Upper lobe of left lung (tissue), 6 donors: Measurements from ENCODE around the gene PAK2. TPM values are rescaled to one million over a fixed set of nuclear protein-coding genes. Genes with fewer than 3 reads are reported as not detected.

Experiments
- ATAC-seq, 2 donors: fragments of 200-7000 bp; cut with Tn5 transposase; one replicate each; pipeline ENCODE4 v1.9.1; 2022; ENCODE audit warnings: mild to moderate bottlenecking in 2 of 2, moderate library complexity in 2 of 2; ENCODE audit not compliant: low FRiP score in 2 of 2
- DNase-seq, 2 donors: peaks; one replicate each; pipeline ENCODE4 v3.0.0-alpha.2; 2019 to 2020
- H3K27ac ChIP-seq, 4 donors: fragments of 200-600 bp; sonication (generic); one replicate each; pipeline ENCODE4 v1.5.1; 2016 to 2019
- H3K27me3 ChIP-seq, 4 donors: fragments of 200-600 bp; sonication (generic); one replicate each; pipeline ENCODE4 v1.5.1; 2017 to 2019
- H3K36me3 ChIP-seq, 4 donors: fragments of 200-600 bp; sonication (generic); one replicate each; pipeline ENCODE4 v1.5.1; 2016 to 2019
- H3K4me1 ChIP-seq, 4 donors: fragments of 200-600 bp; sonication (generic); one replicate each; pipeline ENCODE4 v1.5.1; 2018 to 2019
- H3K4me3 ChIP-seq, 4 donors: fragments of 200-600 bp; sonication (generic); one replicate each; pipeline ENCODE4 v1.5.1; 2017 to 2019; ENCODE audit warnings: mild to moderate bottlenecking in 2 of 4, moderate library complexity in 1 of 4
- H3K9me3 ChIP-seq, 4 donors: fragments of 200-600 bp; sonication (generic); one replicate each; pipeline ENCODE4 v1.5.1; 2018 to 2019
- EP300 ChIP-seq, 4 donors: sonication (generic); formaldehyde crosslinking; IDR thresholded peaks; one replicate each; pipeline ENCODE4 v1.5.1; 2017; ENCODE audit warnings: antibody characterized with exemption in 4 of 4, control low read depth in 2 of 4
- POLR2A ChIP-seq, 4 donors: fragments of 450-650 bp; IDR thresholded peaks; one replicate each; pipeline ENCODE4 v1.5.1; 2016 to 2017; ENCODE audit warnings: antibody characterized with exemption in 4 of 4, mild to moderate bottlenecking in 2 of 4
- POLR2AphosphoS5 ChIP-seq, 2 donors: sonication (generic); formaldehyde crosslinking; IDR thresholded peaks; one replicate each; pipeline ENCODE4 v1.5.1; 2017; ENCODE audit warnings: antibody characterized with exemption in 2 of 2
- WGBS, 2 donors: methylation state at CpG; one replicate each; pipeline ENCODE4 v1.1.5; 2017 to 2018; 5-methylcytosine and 5-hydroxymethylcytosine counted together
- total RNA-seq, 6 donors: library from RNA; depleted of rRNA in 4 of 6; stranded (reverse); fragments of >200 nt in 4 of 6; gene quantifications; one replicate each; pipeline versions ENCODE4 v1.1.0 to v1.2.1, GENCODE V29; 2016 to 2021
- TF ChIP-seq, protein P1 (sequence below), 6 experiments: fragments of 450-650 bp in 4 of 6; fragments of 200-600 bp in 2 of 6; sonication (generic) in 2 of 6; IDR thresholded peaks; one replicate each; pipeline ENCODE4 v1.5.1; 2016 to 2019; ENCODE audit warnings: antibody characterized with exemption in 6 of 6
- donor health status: DM: no; HTN: no; CAD: no; lungs with moderate emphysema.
- donor health status: DM: no; HTN: yes; CAD: no; lungs with severe emphysema.

Gene PAK2
- total RNA-seq, 6 donors from 2014 or later, result 24.7 to 82.2 (median 60.1) TPM

DNA sequence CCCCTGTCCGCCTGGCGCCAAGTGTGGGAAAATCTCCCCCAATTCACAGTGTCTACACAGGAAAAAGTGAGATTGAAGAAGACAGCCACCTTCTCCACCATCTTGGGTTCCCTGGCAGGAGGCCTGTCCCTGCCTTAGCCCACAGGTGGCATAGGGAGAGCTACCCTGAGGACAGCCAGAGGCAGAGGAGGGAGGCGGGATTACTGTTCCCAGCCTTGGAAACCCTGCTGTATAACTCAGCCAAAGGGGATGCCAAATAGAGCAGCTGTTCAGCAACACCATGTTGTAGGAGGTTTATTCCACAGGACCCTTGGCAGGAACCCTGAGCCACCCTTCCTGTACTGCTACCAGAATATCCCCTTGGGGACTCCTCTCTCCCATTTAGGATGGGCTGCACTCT, 54.8 kb downstream of the PAK2 start:
- Histone ChIP-seq H3K9me3 (no peaks in the 10 kb centered on the region), H3K36me3 (peaks cover 0 to 6% (median 2%) of the 10 kb centered on the region in 4 donors), H3K27me3 (no peaks in the 10 kb centered on the region), H3K27ac (no peak overlapping the region), H3K4me1 (peaks cover 0 to 16% (median 5%) of the 10 kb centered on the region in 4 donors), H3K4me3 (no peak overlapping the region)
- TF ChIP-seq EP300 (IDR thresholded peaks at IDR 0.05) (no peak), POLR2A (IDR thresholded peaks at IDR 0.05) (no peak), POLR2AphosphoS5 (IDR thresholded peaks at IDR 0.05) (no peak)
- TF ChIP-seq, protein P1, sequence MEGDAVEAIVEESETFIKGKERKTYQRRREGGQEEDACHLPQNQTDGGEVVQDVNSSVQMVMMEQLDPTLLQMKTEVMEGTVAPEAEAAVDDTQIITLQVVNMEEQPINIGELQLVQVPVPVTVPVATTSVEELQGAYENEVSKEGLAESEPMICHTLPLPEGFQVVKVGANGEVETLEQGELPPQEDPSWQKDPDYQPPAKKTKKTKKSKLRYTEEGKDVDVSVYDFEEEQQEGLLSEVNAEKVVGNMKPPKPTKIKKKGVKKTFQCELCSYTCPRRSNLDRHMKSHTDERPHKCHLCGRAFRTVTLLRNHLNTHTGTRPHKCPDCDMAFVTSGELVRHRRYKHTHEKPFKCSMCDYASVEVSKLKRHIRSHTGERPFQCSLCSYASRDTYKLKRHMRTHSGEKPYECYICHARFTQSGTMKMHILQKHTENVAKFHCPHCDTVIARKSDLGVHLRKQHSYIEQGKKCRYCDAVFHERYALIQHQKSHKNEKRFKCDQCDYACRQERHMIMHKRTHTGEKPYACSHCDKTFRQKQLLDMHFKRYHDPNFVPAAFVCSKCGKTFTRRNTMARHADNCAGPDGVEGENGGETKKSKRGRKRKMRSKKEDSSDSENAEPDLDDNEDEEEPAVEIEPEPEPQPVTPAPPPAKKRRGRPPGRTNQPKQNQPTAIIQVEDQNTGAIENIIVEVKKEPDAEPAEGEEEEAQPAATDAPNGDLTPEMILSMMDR (IDR thresholded peaks at IDR 0.05), result no peak
- ATAC-seq, result peak in 1 of 2 donors; percentile 61
- WGBS, 2 donors, result 100% methylated on average over 2 to 3 of the region's 3 CpGs
- no peak for DNase-seq

DNA sequence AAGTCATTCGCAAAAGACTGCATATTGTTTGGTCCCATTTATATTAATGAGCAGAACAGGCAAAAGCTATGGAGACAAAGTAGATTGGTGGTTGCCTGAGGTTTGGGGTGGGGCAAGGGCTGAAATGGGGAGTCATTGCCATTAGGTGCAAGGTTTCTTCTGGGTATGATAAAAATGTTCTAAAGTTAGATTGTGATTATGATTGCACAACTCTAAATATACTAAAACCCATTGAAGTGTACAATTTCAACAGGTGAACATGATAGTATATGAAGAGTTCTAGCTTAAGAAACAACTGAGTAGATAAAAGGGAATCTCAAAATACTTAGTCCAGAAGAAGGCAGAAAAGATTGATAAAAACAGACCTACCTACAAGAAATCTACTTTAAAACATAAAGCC, 56.7 kb downstream of the PAK2 start:
- H3K4me1 ChIP-seq, result peaks cover 0 to 5% (median 2%) of the 10 kb centered on the region in 4 donors
- peaks cover 0 to 6% (median under 1%) of the 10 kb centered on the region in 4 donors for H3K36me3 ChIP-seq
- no peaks in the 10 kb centered on the region for H3K27me3 ChIP-seq
- ATAC-seq (no peak), DNase-seq (no peak)
- TF ChIP-seq, protein P1 (IDR thresholded peaks at IDR 0.05), result no peak
- TF ChIP-seq EP300 (IDR thresholded peaks at IDR 0.05), result no peak
- no peak for TF ChIP-seq POLR2A (IDR thresholded peaks at IDR 0.05)
- TF ChIP-seq POLR2AphosphoS5 (IDR thresholded peaks at IDR 0.05), result no peak
- H3K27ac ChIP-seq, result no peak overlapping the region
- WGBS, 2 donors, result 97 to 100% methylated on average over 1 of the region's 1 CpG
- H3K9me3 ChIP-seq, result no peaks in the 10 kb centered on the region
- H3K4me3 ChIP-seq, result no peak overlapping the region

DNA sequence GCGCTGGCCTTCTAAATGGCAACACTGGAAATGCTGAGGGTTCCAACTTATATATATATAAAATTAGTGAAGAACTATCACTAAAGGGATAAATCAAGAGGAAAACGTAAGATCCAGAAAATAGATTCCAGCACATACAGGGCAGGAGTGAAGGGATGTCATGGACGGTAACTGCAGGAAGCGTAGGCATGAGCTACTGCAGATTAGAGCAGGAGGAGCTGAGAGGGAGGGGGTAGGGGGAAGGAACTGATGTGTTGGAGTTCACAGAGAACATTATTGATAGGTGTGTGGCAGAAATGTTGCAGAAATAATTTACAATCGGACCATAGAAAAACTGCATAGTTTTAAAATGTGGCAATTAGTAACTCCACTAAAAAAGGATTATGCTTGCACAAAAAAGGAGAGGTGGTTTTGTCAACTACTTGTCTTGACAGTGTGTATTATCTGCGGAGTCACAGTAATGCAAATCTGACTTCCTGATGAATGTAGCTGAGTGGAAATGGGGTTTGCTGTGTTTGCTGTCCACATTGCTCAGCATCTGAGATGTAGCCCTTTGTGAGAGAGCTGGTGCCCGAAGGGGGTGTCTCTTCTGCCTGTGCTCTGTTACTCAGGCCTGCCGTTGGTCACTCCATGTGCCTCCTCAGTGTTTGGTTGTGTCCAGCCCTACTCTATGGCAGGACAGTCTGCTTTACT, 61.2 kb downstream of the PAK2 start:
- no peak for ATAC-seq
- no peak for DNase-seq
- Histone ChIP-seq H3K4me1 (no peaks in the 10 kb centered on the region), H3K27ac (no peak overlapping the region), H3K36me3 (peaks cover 6 to 38% (median 26%) of the 10 kb centered on the region in 4 donors), H3K27me3 (no peaks in the 10 kb centered on the region), H3K9me3 (no peaks in the 10 kb centered on the region), H3K4me3 (no peak overlapping the region)
- 94 to 95% methylated on average over 8 of the region's 8 CpGs for WGBS, 2 donors
- TF ChIP-seq POLR2AphosphoS5 (IDR thresholded peaks at IDR 0.05) (no peak), EP300 (IDR thresholded peaks at IDR 0.05) (no peak), POLR2A (IDR thresholded peaks at IDR 0.05) (no peak)
- TF ChIP-seq, protein P1 (IDR thresholded peaks at IDR 0.05), result no peak

DNA sequence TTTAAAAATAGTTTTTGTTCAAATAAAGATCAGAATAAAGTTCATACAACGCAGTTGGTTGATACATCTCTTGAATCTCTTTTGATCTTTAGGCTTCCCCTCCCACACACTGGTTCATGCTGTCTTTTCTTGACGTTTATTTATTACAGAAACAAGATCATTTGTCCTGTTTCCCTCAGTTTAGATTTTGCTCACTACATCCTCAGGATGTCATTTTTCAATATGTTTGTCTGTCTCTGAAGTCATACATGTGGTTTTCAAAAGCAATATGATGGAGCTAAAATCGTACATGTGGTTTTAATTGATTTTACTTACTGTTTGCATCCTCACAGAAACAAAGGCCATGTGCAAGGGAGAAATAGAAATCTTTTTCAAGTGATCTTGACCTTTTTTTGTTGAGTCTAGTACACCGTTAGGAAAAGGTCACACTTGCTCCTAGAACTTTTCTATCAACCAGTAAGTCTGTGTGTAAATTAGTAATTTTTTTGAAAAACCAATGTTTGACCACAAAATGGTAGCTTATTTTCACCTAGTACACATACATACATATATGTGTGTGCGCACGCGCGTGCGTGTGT, 64.3 kb downstream of the PAK2 start:
- Histone ChIP-seq H3K4me1 (no peaks in the 10 kb centered on the region), H3K27ac (no peak overlapping the region), H3K27me3 (no peaks in the 10 kb centered on the region), H3K4me3 (no peak overlapping the region), H3K9me3 (no peaks in the 10 kb centered on the region), H3K36me3 (peaks cover 18 to 68% (median 49%) of the 10 kb centered on the region in 4 donors)
- ATAC-seq, result no peak
- TF ChIP-seq EP300 (IDR thresholded peaks at IDR 0.05) (no peak), POLR2AphosphoS5 (IDR thresholded peaks at IDR 0.05) (no peak)
- TF ChIP-seq, protein P1 (IDR thresholded peaks at IDR 0.05), result no peak
- no peak for DNase-seq
- 83 to 84% methylated on average over 9 of the region's 9 CpGs for WGBS, 2 donors
